NCI-H524 (cell line): Measurements from ENCODE around the gene LIPH.
"Not testable (repeated sequence)": the region's sequence is repeated elsewhere in the genome, so short reads cannot be mapped to it uniquely, and the experiment has no call there.

Experiments used
- DNase-seq, 2 experiments: peaks; one replicate each; lab custom pipeline; 2025; lab: John Stamatoyannopoulos, UW

LIPH gene

DNA sequence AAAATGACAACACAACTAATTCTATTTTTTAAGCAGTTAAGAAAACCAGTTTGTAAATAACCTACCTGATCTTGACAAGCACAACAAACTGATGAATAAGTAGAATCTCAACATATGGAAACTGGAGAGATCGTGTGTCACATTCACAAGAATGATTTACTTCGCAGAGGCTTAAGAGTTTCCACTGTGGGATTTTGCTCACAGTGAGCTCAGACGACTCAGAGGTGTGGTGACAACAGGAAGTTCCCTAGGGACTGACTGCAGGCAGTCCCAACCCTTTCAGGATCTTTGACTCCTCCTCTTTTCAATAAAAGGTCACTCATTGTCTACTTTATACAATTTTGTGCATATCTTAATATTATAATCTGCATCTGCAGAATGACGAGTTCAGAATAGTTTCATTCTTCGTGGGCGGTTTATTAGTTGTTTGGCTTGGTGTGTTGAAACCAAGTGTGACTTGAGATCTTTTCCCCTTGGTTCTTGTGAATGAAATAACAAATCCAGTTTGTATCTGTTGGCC lies at the start of gene LIPH:
TSS of gene LIPH (minus strand) at position 231 of the 520 bp plus-strand sequence. CDS start at position 114, 117 bp downstream.
- DNase-seq = peak; percentile 1 to 48

GRCh38 chr3:185595526-185595925 lies 43.1 kb upstream of the LIPH start:
- DNase-seq = no peak

- no peak for DNase-seq
Measured at GRCh38 chr3:185594073-185594472, 41.7 kb upstream of the LIPH start.

DNA sequence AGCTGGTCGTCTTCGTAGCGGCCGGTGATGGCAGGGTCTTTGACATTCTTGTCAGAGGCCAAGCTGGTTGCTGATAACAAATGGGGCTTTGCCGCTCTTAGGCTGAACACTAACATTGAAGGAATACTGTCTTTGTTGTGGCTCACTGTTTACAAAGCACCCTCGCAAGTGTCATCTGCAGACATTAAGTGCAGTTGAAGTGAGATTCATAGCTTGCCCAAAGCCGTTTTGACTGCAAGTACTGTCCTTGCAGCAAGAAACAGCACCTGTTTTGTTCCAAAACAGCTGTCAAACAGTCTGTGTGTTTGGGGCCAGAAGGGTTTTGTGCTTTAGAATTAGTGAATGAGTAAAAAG lies 34.3 kb upstream of the LIPH start:
- peak; percentile 61 to 73 for DNase-seq

DNA sequence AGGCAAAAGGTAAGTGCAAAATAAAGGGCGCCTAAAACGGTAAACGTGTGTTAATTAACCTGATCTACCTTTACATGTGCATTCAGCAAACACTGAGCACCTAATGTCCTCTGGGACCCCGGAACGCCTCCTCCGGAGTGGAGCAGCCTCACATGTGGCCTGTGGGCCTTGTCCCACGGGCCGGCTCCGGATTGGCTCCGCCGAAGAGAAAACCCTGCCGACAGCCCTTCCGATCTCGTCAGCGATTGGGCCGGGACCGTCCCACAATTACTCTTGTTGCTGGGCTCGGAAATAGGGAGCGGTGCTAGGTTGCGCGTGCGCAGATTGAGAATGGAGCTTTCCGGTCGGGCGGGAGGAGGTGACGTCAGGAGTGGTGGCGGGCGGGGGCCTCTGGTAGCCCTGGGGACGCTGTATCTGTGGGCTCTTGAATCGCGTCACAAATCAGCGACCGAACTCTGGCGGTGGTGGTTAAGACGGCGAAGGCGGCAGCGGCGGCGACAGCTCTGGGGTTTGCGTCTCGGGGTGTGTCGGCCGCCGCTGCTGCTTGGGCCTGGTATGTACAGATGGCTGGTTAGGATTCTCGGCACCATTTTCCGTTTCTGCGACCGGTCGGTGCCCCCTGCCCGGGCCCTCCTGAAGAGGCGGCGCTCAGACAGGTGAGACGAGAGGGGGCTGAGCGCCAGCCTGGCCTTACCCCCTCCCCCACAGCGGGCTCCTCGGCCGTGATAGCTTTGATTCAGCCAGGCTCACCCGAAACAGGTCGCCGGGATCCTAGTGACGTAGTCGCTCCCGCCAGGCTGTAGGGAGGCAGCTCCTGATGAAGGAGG lies 33.7 kb upstream of the LIPH start, which contains the start of gene SENP2:
TSS of gene SENP2 (plus strand) at position 437 of the 827 bp plus-strand sequence. CDS start at position 556, 119 bp downstream.
- DNase-seq = peak; percentile 100

DNA sequence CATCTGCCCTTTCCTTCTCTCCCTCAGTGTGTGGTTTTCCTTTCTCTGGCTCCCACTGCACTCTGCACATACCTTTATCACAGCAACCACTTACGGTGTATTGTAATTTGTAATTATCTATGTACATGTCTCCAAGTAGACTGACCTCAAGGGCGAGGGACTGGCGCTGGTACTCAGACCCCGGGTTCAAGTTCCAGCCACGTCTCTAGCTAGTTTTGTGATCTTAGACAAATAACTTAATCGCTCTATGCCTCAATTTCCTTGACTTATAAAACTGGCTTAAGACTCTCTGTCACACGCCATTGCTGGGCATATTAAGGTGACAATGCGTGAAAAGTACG lies 33.1 kb upstream of the LIPH start:
- DNase-seq = no peak

DNA sequence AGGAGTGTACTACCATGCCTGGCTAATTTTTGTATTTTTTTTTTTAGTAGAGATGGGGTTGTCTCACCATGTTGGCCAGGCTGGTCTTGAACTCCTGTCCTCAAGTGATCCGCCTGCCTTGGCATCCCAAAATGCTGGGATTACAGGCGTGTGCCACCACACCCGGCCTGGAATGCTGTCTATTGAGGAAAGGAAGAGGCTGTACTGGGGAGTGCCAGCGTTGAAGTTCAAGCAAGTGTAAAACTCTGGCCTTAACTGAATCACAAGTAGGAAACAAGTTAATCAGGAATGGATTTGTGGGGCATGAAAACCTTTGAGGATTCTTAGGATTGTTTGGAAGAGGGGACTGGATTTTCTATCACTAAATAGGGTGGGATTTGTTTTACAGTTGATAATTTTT lies 32.3 kb upstream of the LIPH start:
- DNase-seq = no peak

- DNase-seq = no peak
Measured at GRCh38 chr3:185583925-185584324, 31.5 kb upstream of the LIPH start.

GRCh38 chr3:185582871-185583270 lies 30.5 kb upstream of the LIPH start:
- DNase-seq = no peak

GRCh38 chr3:185582236-185582635 lies 29.8 kb upstream of the LIPH start:
- DNase-seq = no peak

- peak; percentile 88 to 93 for DNase-seq
Measured at GRCh38 chr3:185575108-185575869, 22.9 kb upstream of the LIPH start.

GRCh38 chr3:185572183-185572582 lies 19.8 kb upstream of the LIPH start:
- no peak for DNase-seq

- DNase-seq = peak; percentile 24 to 47
Measured at GRCh38 chr3:185561958-185562357, 9.6 kb upstream of the LIPH start.

- DNase-seq = peak; percentile 29 to 54
Measured at GRCh38 chr3:185561374-185561943, 9.1 kb upstream of the LIPH start.

DNA sequence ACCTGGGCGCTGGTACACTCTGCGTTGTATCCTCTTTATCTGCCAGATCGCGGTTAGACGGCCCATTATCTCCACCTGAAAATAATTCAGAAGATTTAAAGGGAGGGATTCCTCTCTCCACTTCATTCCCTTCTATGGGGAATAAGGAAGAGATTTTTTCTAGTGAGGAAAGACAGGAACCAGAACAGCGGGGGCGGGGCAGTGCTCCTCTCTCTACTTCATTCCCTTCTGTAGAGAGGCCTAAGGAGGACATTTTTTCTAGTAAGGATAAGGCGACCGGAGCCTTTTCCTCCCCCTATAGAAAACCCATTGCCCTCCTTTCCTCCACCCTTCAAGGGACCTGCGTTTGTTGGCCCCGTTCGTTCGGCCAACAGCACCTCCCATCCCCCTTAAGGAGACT lies 8.3 kb upstream of the LIPH start:
- DNase-seq = no peak

DNA sequence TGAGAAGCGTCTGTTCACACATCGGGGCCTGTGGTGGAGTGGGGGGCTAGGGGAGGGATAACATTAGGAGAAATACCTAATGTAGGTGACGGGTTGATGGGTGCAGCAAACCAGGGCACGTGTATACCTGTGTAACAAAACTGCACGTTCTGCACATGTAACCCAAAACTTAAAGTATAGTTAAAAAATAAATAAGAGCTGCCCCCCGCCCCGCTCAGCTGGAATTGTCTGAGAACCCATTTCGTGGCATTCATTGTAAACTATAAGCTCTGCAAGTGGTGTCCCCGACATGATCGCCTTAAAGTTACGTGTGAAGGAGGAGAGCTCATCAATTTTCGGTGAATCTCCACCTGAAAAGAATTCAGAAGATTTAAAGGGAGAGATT lies 7.3 kb upstream of the LIPH start:
- DNase-seq = no peak

DNA sequence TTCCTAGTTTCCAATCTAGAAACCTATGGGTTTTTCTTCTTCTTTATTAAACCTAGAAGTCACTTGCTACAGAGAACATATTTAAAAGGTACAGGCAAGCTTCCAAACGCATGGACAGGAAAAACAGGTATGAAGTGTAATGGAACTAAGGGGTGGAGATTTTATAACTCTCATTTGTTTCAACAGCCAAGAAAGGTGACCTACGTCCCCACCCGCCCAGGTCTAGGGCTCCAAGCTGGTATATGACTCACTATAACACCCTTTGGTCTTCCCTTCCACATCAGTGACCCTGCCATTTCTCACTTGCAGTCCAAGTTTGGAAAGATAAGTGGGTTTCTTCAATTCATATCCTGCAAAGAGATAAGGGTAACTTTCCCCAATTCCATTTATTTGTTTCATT lies 6.0 kb upstream of the LIPH start:
- no peak for DNase-seq

DNA sequence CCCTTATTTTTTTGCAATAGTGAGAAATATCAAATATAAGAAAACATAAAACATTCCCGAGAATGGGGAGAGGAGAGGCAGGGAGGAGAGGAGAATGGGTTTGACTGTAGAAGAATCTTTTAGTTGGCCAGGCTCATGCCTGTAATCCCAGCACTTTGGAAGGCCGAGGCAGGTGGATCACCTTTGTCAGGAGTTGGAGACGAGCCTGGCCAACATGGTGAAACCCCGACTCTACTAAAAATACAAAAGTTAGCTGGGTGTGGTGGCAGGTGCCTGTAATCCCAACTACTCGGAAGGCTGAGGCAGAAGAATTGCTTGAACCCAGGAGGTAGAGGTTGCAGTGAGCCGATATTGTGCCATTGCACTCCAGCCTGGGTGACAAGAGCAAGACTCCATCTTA lies 4.3 kb upstream of the LIPH start:
- DNase-seq = not testable (repeated sequence)

GRCh38 chr3:185555860-185556347 lies 3.5 kb upstream of the LIPH start:
- DNase-seq = no peak

DNA sequence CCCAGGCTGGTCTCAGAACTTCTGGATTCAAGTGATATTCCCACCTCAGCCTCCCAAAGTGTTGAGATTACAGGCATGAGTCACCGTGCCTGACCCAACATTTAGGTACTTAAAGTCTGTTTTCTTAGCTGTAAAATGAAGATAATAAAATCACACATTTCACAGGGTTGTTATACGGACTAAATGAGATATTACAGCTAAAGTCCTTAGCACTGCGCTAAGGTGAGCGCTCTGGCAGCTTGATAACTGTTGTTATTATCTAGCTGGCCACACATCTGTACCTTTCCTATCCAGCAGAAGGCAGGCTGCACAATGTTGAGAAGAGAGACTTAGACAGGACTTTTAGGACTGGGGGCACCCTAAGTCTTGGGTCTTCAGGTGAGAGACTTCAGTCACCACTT lies 2.7 kb upstream of the LIPH start:
- no peak for DNase-seq

DNA sequence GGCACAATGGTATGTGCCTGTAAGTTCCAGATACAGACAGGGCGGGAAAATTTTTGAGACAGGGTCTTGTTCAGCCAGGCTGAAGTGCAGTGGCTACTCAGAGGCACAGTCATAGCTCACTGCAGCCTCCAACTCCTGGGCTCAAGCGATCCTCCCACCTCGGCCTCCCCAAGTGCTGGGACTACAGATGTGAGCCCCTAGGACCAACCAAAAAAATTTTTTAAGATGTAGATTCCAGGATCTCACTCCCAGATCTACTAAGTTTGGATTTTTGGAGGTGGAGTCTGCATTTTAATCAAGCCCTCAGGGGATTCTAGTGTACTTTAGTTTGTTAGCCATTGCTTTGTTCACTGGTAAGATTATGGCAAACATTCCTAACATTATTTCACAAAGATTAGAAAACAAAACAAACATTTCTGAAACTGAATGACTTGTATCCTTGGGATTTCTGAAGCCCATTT lies 2.7 kb downstream of the LIPH start:
- no peak for DNase-seq

GRCh38 chr3:185549122-185549521 lies 3.3 kb downstream of the LIPH start:
- DNase-seq = no peak
